GM18507 (cell line): ENCODE measurements around the gene SYNJ2.

ENCODE experiments used
- DNase-seq: peaks from one replicate; pipeline ENCODE4 v3.0.0; 2011; ENCODE audit warnings: low read depth; ENCODE audit not compliant: insufficient read length; ENCODE audit errors: extremely low spot score
- FAIRE-seq: peaks from 2 replicates; lab custom pipeline; 2011; peaks lifted over from hg19 to GRCh38; lab: Jason Lieb, UNC

Gene SYNJ2

GRCh38 chr6:158085261-158086053 lies 103.8 kb downstream of the SYNJ2 start:
- FAIRE-seq, result no peak
- no peak for DNase-seq

DNA sequence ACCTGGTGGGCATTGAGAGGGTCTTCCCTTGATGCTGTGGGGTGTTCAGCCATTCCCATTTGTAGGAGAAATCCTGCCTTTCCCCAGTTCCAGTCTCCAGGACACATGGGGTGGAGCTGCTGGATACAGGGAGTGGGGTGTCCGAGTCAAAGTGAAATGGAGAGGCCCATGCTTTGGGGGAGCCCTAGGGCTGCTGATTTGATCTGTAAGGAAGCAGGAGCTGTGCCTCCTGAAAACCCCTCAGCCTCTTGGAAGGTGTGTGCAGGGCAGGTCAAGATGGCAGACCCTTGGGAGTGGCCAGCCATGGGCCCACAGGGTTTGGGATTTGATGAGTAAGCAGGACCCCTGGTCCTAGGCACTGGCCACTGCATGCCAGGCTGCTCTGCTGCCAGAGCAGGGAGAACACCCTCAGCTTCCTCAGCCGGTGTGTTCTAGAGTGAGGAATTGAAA lies 104.4 kb downstream of the SYNJ2 start:
- no peak for DNase-seq
- peak; percentile 38 for FAIRE-seq

- DNase-seq (no peak), FAIRE-seq (no peak)
Measured at GRCh38 chr6:158086504-158087223, 105.0 kb downstream of the SYNJ2 start.

DNA sequence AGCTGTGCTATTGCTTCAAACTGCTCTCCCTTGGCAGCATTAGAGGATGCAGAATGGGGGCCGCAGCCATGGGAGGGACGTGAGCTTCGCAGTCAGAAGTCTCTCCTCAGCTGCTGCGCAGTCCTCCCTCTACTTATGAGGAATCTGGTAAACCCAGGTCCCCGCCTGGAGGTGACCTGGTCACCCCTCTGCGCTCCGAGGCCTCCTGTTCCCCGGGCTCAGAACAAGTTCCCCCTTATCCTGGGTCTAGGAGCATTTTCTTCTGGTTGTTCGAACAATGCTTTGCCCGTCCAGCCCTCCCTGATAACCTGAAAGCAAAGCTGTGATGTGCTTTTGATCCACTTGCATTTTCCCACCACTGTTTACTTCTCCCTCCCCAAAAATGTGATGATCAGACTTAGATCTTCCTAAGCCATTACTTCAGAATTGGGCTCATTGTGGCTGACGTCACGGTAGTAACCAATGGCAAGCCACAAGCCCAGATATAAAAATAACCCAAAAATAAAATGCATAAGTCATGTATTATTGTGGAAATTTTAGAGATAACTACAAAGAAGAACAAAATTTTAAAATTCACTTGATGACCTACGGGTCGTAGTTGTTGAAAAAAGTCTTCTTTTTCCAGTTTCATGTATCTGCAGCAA lies 105.7 kb downstream of the SYNJ2 start:
- no peak for FAIRE-seq
- no peak for DNase-seq

GRCh38 chr6:158092806-158093205 lies 111.1 kb downstream of the SYNJ2 start:
- DNase-seq, result no peak

GRCh38 chr6:158095031-158095430 lies 113.4 kb downstream of the SYNJ2 start:
- FAIRE-seq (no peak), DNase-seq (no peak)

More at GRCh38 chr6:158092806-158093205, 111.1 kb downstream of the SYNJ2 start:
- no peak for FAIRE-seq

DNA sequence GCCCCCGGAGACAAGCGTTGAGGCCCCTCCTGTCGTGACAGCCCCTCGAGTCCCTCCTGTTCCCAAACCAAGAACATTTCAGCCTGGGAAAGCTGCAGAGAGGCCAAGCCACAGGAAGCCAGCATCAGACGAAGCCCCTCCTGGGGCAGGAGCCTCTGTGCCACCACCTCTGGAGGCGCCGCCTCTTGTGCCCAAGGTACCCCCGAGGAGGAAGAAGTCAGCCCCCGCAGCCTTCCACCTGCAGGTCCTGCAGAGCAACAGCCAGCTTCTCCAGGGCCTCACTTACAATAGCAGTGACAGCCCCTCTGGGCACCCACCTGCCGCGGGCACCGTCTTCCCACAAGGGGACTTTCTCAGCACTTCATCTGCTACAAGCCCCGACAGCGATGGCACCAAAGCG lies 114.0 kb downstream of the SYNJ2 start:
- no peak for FAIRE-seq
- no peak for DNase-seq

DNA sequence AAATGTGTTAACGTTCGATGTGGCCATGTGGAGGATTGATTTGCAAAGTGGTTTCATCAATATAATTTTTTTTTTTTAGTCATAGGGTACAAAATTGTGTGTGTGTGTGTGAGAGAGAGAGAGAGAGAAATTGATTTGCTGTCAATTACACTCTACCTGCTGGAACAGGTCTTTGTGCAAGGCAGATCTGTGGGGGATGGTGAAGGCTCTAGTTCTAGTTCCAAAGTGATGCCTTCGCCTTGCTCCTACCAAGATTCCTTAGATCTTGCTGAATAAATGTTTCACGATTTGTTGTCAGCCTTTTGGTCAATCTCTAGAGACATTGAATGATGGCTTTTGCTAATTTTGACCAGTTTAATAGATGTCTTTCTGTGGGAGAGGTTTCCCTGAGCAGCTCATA lies 121.6 kb downstream of the SYNJ2 start:
- DNase-seq (no peak), FAIRE-seq (no peak)

- FAIRE-seq (no peak), DNase-seq (no peak)
Measured at GRCh38 chr6:158104696-158105095, 123.0 kb downstream of the SYNJ2 start.

- FAIRE-seq (no peak), DNase-seq (no peak)
Measured at GRCh38 chr6:158109748-158110147, 128.1 kb downstream of the SYNJ2 start.

GRCh38 chr6:158110986-158111385 lies 129.3 kb downstream of the SYNJ2 start:
- no peak for FAIRE-seq
- DNase-seq, result no peak

GRCh38 chr6:158111987-158112386 lies 130.3 kb downstream of the SYNJ2 start:
- DNase-seq, result no peak
- no peak for FAIRE-seq

DNA sequence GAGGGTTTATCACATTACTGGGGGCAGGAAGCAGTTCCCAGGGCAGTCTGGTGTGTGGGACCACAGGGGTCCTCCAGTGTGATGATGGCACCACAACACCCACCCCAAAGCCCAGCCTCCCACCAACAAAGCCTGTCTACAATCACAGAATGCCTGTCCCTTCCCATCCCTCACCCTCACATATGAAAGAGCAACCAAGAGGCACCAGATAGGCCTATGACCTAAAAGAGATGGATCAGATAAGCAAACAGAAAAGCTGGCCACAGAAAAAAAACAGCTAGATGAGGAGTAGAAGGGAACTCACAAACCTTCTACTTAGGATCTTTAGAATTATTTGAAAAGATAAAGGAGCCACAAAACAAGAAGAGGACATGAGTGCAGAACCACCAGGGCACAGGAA lies 132.1 kb downstream of the SYNJ2 start:
- FAIRE-seq, result no peak
- DNase-seq, result no peak

- no peak for FAIRE-seq
- DNase-seq, result no peak
Measured at GRCh38 chr6:158115102-158115501, 133.4 kb downstream of the SYNJ2 start.

DNA sequence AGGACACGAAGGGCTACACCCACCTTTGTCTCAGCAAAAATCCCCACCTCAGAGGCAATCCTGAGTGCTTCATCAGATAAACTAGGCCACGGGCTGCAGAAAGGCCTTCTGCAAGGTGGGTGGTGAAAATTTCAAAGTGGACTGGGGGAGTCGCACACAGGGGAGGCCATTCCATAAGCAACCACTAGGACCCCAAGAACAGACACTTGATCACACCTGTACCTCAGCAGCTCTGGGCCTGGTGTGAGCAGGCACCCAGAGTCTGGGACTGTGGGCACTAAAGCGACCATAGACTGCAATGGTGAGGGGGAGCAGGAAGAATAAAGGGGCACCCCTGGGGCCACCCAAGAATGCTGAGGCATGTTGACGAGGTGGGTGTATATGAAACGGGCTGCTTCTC lies 133.8 kb downstream of the SYNJ2 start:
- no peak for DNase-seq
- no peak for FAIRE-seq

- FAIRE-seq (no peak), DNase-seq (no peak)
Measured at GRCh38 chr6:158118886-158119285, 137.2 kb downstream of the SYNJ2 start.

DNA sequence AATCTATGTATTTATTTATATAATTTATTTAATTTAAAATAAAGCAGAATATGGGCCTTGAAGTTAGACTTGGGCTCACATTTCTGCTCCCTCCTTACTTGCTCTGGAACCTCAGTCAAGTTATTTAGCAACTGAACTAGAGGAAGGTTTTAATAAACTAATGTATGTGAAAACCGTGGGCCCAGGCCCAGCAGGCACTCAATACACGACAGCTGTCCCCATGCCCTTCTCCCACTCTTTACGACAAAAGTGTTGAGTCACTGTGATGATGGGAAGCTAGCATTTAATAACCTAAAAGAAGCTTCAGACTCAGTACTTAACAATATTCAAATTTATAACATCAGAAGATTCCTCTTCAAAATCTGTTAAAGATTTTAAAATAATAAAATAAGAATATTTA lies 139.7 kb downstream of the SYNJ2 start:
- no peak for DNase-seq
- no peak for FAIRE-seq

GRCh38 chr6:158122048-158122447 lies 140.4 kb downstream of the SYNJ2 start:
- DNase-seq (no peak), FAIRE-seq (no peak)

DNA sequence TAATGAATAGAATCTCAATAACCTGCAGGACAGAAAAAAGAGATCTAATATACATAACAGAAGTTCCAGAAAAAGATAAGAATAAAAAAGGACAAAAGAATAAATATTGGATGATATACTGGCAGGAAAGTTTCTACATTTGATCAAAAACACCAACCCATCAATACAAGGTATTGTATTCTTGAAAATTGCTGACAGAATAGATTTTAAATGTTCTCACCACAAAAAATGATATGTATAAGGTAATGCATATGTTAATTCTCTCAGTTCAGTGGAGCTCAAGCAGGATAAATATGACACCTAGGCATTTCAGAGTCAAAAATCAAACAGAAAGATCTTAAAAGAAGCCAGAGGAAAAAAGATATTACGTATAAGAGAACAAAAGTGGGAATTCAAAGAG lies 142.6 kb downstream of the SYNJ2 start:
- FAIRE-seq (no peak), DNase-seq (no peak)

GRCh38 chr6:158125271-158125670 lies 143.6 kb downstream of the SYNJ2 start:
- no peak for FAIRE-seq
- no peak for DNase-seq
